DOHH2 (cell line): ENCODE results near the gene RABL6.
"Not testable (repeated sequence)": the region's sequence is repeated elsewhere in the genome, so short reads cannot be mapped to it uniquely, and the experiment has no call there.

Source experiments
- H3F3A ChIP-seq: fragments of 200-600 bp; sonication (generic), shearing (Covaris generic); 2 replicates; pipeline ENCODE4 v1.6.0; 2016; ENCODE audit warnings: antibody characterized with exemption, mild to moderate bottlenecking; ENCODE audit not compliant: control insufficient read depth, insufficient read depth
- H3K27ac ChIP-seq: fragments of 200-600 bp; sonication (generic); 2 replicates; pipeline ENCODE4 v1.5.1; 2014; ENCODE audit warnings: low read depth, mild to moderate bottlenecking, low read length, moderate library complexity
- H3K27me3 ChIP-seq: fragments of 200-600 bp; sonication (generic); 2 replicates; pipeline ENCODE4 v1.6.1; 2014; ENCODE audit warnings: mild to moderate bottlenecking, low read length, mixed read lengths; ENCODE audit not compliant: control insufficient read depth
- H3K36me3 ChIP-seq: fragments of 200-600 bp; sonication (generic); 2 replicates; pipeline ENCODE4 v1.6.1; 2014; ENCODE audit warnings: mild to moderate bottlenecking, low read length, moderate library complexity, mixed read lengths; ENCODE audit not compliant: control insufficient read depth
- H3K4me1 ChIP-seq: fragments of 200-600 bp; sonication (generic); 2 replicates; pipeline ENCODE4 v1.6.1; 2014; ENCODE audit warnings: mild to moderate bottlenecking, low read length, mixed read lengths; ENCODE audit not compliant: control insufficient read depth
- H3K4me2 ChIP-seq: fragments of 200-600 bp; sonication (generic); 2 replicates; pipeline ENCODE4 v1.6.0; 2014; ENCODE audit warnings: mild to moderate bottlenecking, low read length, moderate library complexity
- H3K4me3 ChIP-seq: fragments of 200-600 bp; sonication (generic); 2 replicates; pipeline ENCODE4 v1.5.1; 2014; ENCODE audit warnings: mild to moderate bottlenecking, low read length, mixed read lengths
- H3K79me2 ChIP-seq: fragments of 200-600 bp; sonication (generic); 2 replicates; pipeline ENCODE4 v1.6.1; 2014; ENCODE audit warnings: mild to moderate bottlenecking, low read length, mixed read lengths; ENCODE audit not compliant: control insufficient read depth
- H3K9me2 ChIP-seq: fragments of 200-600 bp; sonication (generic); replicated peaks from 2 replicates; pipeline ENCODE4 v1.6.1; 2014; ENCODE audit warnings: mild to moderate bottlenecking, low read length, mixed read lengths; ENCODE audit not compliant: control insufficient read depth
- H3K9me3 ChIP-seq: fragments of 200-600 bp; sonication (generic); 2 replicates; pipeline ENCODE4 v1.6.1; 2014; ENCODE audit warnings: antibody characterized with exemption, low read length, mixed read lengths; ENCODE audit not compliant: control insufficient read depth, insufficient read depth
- H4K20me1 ChIP-seq: fragments of 200-600 bp; sonication (generic); 2 replicates; pipeline ENCODE4 v1.6.0; 2014; ENCODE audit warnings: low read depth, mild to moderate bottlenecking, antibody characterized with exemption, low read length, moderate library complexity; ENCODE audit not compliant: control insufficient read depth, insufficient read depth
- EZH2phosphoT487 ChIP-seq: fragments of 200-600 bp; sonication (generic); IDR thresholded peaks from 2 replicates; pipeline ENCODE4 v1.6.1; 2017; ENCODE audit warnings: borderline replicate concordance, mild to moderate bottlenecking, antibody characterized with exemption, low read length, moderate library complexity, mixed read lengths
- TF ChIP-seq, protein P1 (sequence below): fragments of 200-600 bp; sonication (generic); IDR thresholded peaks from one replicate; pipeline ENCODE4 v1.5.1; 2014; ENCODE audit warnings: antibody characterized with exemption, mild to moderate bottlenecking, low read depth, low read length; ENCODE audit not compliant: poor library complexity, severe bottlenecking

The RABL6 gene

DNA sequence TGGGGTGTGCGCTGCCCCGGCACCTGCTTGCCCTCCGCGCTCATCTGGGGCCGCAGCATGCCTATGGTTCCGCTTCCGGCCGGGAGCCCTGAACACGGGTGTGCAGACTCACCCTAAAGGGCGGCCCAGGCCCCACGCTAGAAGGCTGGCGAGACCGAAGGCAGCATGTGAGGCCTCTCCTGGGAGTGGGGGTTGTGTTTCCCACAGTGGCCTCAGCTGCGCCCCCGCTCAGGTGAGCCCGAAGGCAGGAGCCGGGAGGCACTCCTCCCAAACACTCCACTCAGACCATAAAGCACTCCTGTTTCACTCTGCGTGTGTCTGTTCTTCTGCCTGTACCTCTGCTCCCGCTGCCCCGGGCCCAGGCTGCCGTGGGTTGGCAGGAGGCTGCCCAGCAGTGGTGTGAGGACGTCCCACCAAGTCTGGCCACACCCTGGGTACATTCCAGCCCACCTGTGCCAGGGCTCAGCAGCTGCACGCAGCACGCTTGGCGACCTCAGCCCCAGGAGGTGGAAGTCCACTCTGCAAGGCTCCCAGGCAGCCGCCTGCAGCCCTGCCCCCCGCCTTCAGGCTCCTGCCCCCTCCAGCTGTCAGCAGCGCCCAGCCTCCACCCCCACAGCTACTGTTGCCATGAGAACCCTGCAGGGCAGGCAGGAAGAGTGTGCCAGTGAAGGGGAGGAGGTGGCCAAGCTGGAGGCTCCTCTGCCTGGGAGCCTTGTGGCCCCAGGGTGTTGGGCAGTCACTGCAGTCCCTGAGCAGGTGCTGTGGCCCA lies 33.3 kb downstream of the RABL6 start:
- no peaks in the 10 kb centered on the region; the same call in 1 of the 2 replicates for H3F3A ChIP-seq
- peaks cover 5% of the 10 kb centered on the region; the same call in 1 of the 2 replicates for H4K20me1 ChIP-seq
- H3K36me3 ChIP-seq, result peaks cover 19% of the 10 kb centered on the region
- peaks cover 22% of the 10 kb centered on the region for H3K4me1 ChIP-seq
- H3K9me3 ChIP-seq, result no peaks in the 10 kb centered on the region
- H3K27ac ChIP-seq, result no peak overlapping the region
- no peak for TF ChIP-seq EZH2phosphoT487
- TF ChIP-seq, protein P1, sequence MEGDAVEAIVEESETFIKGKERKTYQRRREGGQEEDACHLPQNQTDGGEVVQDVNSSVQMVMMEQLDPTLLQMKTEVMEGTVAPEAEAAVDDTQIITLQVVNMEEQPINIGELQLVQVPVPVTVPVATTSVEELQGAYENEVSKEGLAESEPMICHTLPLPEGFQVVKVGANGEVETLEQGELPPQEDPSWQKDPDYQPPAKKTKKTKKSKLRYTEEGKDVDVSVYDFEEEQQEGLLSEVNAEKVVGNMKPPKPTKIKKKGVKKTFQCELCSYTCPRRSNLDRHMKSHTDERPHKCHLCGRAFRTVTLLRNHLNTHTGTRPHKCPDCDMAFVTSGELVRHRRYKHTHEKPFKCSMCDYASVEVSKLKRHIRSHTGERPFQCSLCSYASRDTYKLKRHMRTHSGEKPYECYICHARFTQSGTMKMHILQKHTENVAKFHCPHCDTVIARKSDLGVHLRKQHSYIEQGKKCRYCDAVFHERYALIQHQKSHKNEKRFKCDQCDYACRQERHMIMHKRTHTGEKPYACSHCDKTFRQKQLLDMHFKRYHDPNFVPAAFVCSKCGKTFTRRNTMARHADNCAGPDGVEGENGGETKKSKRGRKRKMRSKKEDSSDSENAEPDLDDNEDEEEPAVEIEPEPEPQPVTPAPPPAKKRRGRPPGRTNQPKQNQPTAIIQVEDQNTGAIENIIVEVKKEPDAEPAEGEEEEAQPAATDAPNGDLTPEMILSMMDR, result no peak
- H3K27me3 ChIP-seq, result no peaks in the 10 kb centered on the region
- no peak overlapping the region for H3K4me2 ChIP-seq
- no peaks in the 10 kb centered on the region for H3K9me2 ChIP-seq
- H3K4me3 ChIP-seq, result no peak overlapping the region
- H3K79me2 ChIP-seq, result no peaks in the 10 kb centered on the region

GRCh38 chr9:136841646-136842379 lies 34.1 kb downstream of the RABL6 start:
- H3K27ac ChIP-seq, H3K27me3 ChIP-seq, H3K9me2 ChIP-seq, H3F3A ChIP-seq, H4K20me1 ChIP-seq, H3K9me3 ChIP-seq, H3K79me2 ChIP-seq: not testable (repeated sequence)
- Histone ChIP-seq H3K36me3 (peaks cover 17% of the 10 kb centered on the region), H3K4me1 (peaks cover 22% of the 10 kb centered on the region), H3K4me3 (peak overlapping the region; percentile 78), H3K4me2 (peak overlapping the region; percentile 99)

DNA sequence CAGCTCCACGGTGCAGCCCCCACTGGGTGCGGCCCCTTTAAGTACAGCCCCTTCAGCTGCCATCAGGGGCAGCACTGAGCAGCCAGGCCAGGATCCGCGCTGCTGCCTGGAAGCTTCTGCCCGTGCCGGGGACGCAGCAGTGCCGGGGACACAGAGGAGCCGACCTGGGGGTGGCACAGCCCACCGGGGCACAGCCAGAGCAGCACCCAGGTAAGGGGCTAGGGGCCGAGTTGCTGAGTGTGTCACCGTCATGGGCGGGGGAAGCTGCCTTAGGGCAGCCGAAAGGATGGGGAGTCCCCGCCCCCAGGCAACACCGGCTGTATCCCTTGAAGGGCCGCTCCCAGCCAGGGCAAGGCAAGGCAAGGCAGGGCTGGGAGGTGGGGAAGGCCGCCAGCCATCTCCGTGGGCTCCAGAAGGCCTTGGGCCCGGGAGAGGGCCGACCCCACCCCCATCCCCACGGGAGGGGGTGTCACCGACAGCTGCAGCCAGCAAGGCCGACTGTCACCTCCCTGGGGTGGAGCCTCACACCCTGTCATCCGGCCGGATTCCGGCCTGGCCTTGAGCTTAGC lies 34.7 kb downstream of the RABL6 start, which contains the start of gene AJM1:
Gene AJM1, plus strand, starts transcription at position 99 of the 569 bp plus-strand sequence. CDS start 1,937 bp downstream, outside the sequence.
- not testable (repeated sequence) for H3F3A ChIP-seq, H3K79me2 ChIP-seq, H4K20me1 ChIP-seq, H3K9me3 ChIP-seq, H3K27ac ChIP-seq, H3K27me3 ChIP-seq, H3K9me2 ChIP-seq
- TF ChIP-seq, protein P1, result peak; percentile 88
- peak within 1 kb of the TSS; percentile 99 for H3K4me2 ChIP-seq
- H3K4me3 ChIP-seq, result peak within 1 kb of the TSS; percentile 78
- H3K36me3 ChIP-seq, result peaks cover 17% of the 10 kb centered on the region
- H3K4me1 ChIP-seq, result peaks cover 24% of the 10 kb centered on the region

GRCh38 chr9:136843159-136843800 lies 35.5 kb downstream of the RABL6 start:
- not testable (repeated sequence) for H3K9me2 ChIP-seq, H3K79me2 ChIP-seq, H3K4me3 ChIP-seq, H3K9me3 ChIP-seq, H3K27ac ChIP-seq, H4K20me1 ChIP-seq, H3K27me3 ChIP-seq, H3F3A ChIP-seq
- Histone ChIP-seq H3K4me2 (peak overlapping the region; percentile 33), H3K36me3 (peaks cover 17% of the 10 kb centered on the region), H3K4me1 (peaks cover 31% of the 10 kb centered on the region)
